Heart left ventricle (tissue), 16 donors: Measurements from ENCODE around the gene GPR137. TPM values are rescaled to one million over a fixed set of nuclear protein-coding genes. Genes with fewer than 3 reads are reported as not detected.

Source experiments
- ATAC-seq, 4 donors: fragments of 200-7000 bp; cut with Tn5 transposase; one replicate each; pipeline ENCODE4 v1.9.1; 2020 to 2022; ENCODE audit warnings: moderate library complexity in 4 of 4, mild to moderate bottlenecking in 3 of 4, moderate number of reproducible peaks in 1 of 4
- DNase-seq, 5 donors: peaks; one replicate each; pipeline ENCODE4 v3.0.0-alpha.2; 2020
- H3K27ac ChIP-seq, 12 donors: fragments of 200-600 bp; sonication (generic) in 4 of 12; one replicate each; pipeline versions ENCODE4 v1.5.0 to v1.8.0; 2016 to 2022; ENCODE audit warnings: mild to moderate bottlenecking in 2 of 12
- H3K27me3 ChIP-seq, 9 donors: fragments of 200-600 bp; sonication (generic) in 2 of 9; one replicate each; pipeline versions ENCODE4 v1.5.1 to v1.8.0; 2016 to 2022; ENCODE audit warnings: mild to moderate bottlenecking in 3 of 9
- H3K36me3 ChIP-seq, 9 donors: fragments of 200-600 bp; sonication (generic) in 2 of 9; one replicate each; pipeline versions ENCODE4 v1.5.0 to v1.8.0; 2018 to 2022; ENCODE audit warnings: mild to moderate bottlenecking in 2 of 9
- H3K4me1 ChIP-seq, 12 donors: fragments of 200-600 bp; sonication (generic) in 4 of 12; one replicate each; pipeline versions ENCODE4 v1.5.0 to v1.8.0; 2016 to 2022; ENCODE audit warnings: mild to moderate bottlenecking in 3 of 12
- H3K4me3 ChIP-seq, 12 donors: fragments of 200-600 bp; sonication (generic) in 4 of 12; one replicate each; pipeline versions ENCODE4 v1.5.0 to v1.8.0; 2017 to 2022; ENCODE audit warnings: mild to moderate bottlenecking in 9 of 12, moderate library complexity in 4 of 12
- H3K9me3 ChIP-seq, 12 donors: fragments of 200-600 bp; sonication (generic) in 4 of 12; one replicate each; pipeline versions ENCODE4 v1.5.0 to v1.8.0; 2016 to 2022; ENCODE audit warnings: mild to moderate bottlenecking in 1 of 12
- CTCF ChIP-seq, 12 donors: fragments of 200-600 bp; sonication (generic) in 4 of 12; IDR thresholded peaks; one replicate each; pipeline versions ENCODE4 v1.5.0 to v1.8.0; 2018 to 2022; ENCODE audit warnings: antibody characterized with exemption in 12 of 12, mild to moderate bottlenecking in 5 of 12
- POLR2A ChIP-seq, 2 donors: fragments of 450-650 bp; IDR thresholded peaks; one replicate each; pipeline ENCODE4 v1.6.1; 2017; ENCODE audit warnings: antibody characterized with exemption in 2 of 2, mild to moderate bottlenecking in 2 of 2, moderate library complexity in 2 of 2
- WGBS, 4 donors: extraction: QIAGEN DNeasy Blood & Tissue Kit in 2 of 4; methylation state at CpG; one replicate each; pipeline versions ENCODE4 v1.1.5 to v1.1.7; 2013 to 2018; 5-methylcytosine and 5-hydroxymethylcytosine counted together
- intact Hi-C, 10 donors: fragments of 100-400 bp; cut with DNase I; formaldehyde crosslinking; loops; one replicate each; pipeline versions ENCODE4 v1.11.1 to v1.14.2; 2022
- polyA plus RNA-seq, 2 donors: library from polyadenylated mRNA; stranded (reverse); fragments of 200-250 nt; gene quantifications; one replicate each; pipeline ENCODE4 v1.2.3, GENCODE V29; 2013
- total RNA-seq, 9 donors: library from RNA; depleted of rRNA in 2 of 9; stranded (reverse); fragments of >200 nt in 2 of 9; fragmentation: NEBNext Ultra II Directional in 3 of 9; extraction: Animal tissue kit (Norgen Biotek cat#: 25700) in 3 of 9; gene quantifications; one replicate each; pipeline versions ENCODE4 v1.1.0 to v1.2.4, GENCODE V29; 2016 to 2023
- donor health status: ischemic (EF 13 %, LVEDD 7.1; RV severe dilation, severe dysfunction).
- donor health status: healthy with polysubstance abuse.
- donor health status: DM: no; HTN: yes; CAD: no.
- donor health status: DM: no; HTN: no; CAD: no.
- donor health status: ischemic (EF 25% LVEDD 6.9; RV normal size, moderate dysfunction).
- donor health status: ischemic (EF 25% LVEDD 5.7; RV mildly dilated, moderate dysfunction).
- donor health status: healthy.
- donor health status: DM: yes; HTN: yes; CAD: no.
- donor health status: ischemic (EF 35%, LVEDD 5.7; RV mildly dilated, moderate dysfunction).
- donor health status: nonischemic (EF 11% LVEDD 7.7; RV severe dilation, severe dysfunction).
- donor health status: DM: yes; HTN: yes; CAD: no.
- donor health status: PGD.
- donor health status: ischemic (EF 29% LVEDD 5.4; RV normal size, mild dysfunction).
- donor health status: nonischemic (EF 23%, LVEDD 6.1; RV moderate dilation, normal function).

GPR137 gene
- total and polyA plus RNA-seq, 11 donors = 20.2 to 48.3 (median 26.2) TPM

GRCh38 chr11:64241241-64241490 lies 44.5 kb upstream of the GPR137 start:
- ATAC-seq = peak; percentile 84 to 93 (median 86)
- Histone ChIP-seq H3K4me3 (peak overlapping the region; percentile 37 to 99 (median 79)), H3K4me1 (peaks cover 0 to 62% (median 33%) of the 10 kb centered on the region in 12 donors), H3K9me3 (no peaks in the 10 kb centered on the region), H3K27ac (peak overlapping the region; percentile 95 to 100 (median 99)), H3K27me3 (no peaks in the 10 kb centered on the region), H3K36me3 (peaks cover 0 to 38% (median 28%) of the 10 kb centered on the region in 9 donors)
- intact Hi-C loops = loop anchor here in 3 of 10 donors (1.0 to 2.0 kb wide), 3 partner anchors 29 to 64 kb away; partner anchors contain the start of genes BAD (in 1 of the 3) and ESRRA (in 1 of the 3)
- TF ChIP-seq POLR2A (IDR thresholded peaks at IDR 0.05) = no peak
- DNase-seq = peak in 4 of 5 donors; percentile 99 to 100 (median 100)
- 0 to 3% (median 1%) methylated on average over 6 to 24 of the region's 24 CpGs for WGBS, 4 donors

DNA sequence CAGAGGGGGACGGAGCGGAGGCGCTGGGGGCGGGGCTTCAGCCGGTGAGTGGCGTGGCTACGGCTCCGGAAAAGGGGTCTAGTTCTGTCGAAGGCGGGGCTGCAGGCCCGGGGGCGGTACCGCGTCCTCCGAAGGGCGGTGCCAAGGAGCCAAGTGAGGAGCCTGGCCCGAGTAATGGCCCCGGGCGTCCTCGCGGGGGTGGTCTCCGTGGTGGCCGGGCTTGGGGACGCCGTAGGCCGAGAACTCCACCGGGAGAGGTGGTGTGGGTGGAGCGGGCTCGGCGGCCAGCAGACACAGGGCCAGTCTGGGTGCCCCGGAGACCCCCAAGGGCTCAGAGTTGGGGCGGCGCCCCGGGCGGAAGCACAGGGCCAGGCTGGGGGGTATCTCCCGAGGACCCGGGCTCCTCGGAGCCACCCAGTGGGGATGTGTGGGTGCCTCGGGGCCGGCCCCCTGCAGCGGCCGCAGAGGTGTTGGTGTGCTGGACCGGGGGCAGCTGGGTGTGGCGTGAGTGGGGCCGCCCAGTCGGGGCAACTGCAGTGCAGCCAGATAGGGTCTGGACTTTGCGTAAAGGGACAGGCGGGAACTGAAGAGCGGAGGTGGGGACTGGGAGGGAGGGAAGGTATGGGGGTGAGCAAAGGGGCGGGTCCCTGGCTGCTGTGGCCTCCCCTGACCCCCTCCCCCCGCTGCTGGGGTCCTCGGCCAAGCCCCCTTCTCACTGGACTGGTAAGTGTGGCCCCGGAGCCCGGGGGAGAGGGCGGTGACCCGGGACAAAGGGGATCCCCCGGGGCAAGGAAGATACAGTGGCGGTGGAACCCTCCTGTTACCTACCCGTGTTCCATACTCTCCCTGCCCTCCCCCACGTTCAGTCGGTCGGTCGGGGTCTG lies 43.9 kb upstream of the GPR137 start:
- Histone ChIP-seq H3K36me3 (peaks cover 0 to 36% (median 26%) of the 10 kb centered on the region in 9 donors), H3K4me3 (peak overlapping the region; percentile 65 to 99 (median 80)), H3K4me1 (peaks cover 0 to 62% (median 33%) of the 10 kb centered on the region in 12 donors), H3K27ac (peak overlapping the region; percentile 72 to 100 (median 99)), H3K9me3 (no peaks in the 10 kb centered on the region), H3K27me3 (no peaks in the 10 kb centered on the region)
- DNase-seq = peak in 4 of 5 donors; percentile 58 to 100 (median 68)
- 1% methylated on average over 20 to 63 of the region's 63 CpGs for WGBS, 4 donors
- ATAC-seq = peak in 3 of 4 donors; percentile 1 to 26 (median 17)
- intact Hi-C loops = loop anchor here in 3 of 10 donors (1.0 to 2.0 kb wide), 3 partner anchors 29 to 63 kb away; partner anchors contain the start of genes BAD (in 1 of the 3) and ESRRA (in 1 of the 3)
- TF ChIP-seq POLR2A (IDR thresholded peaks at IDR 0.05) (peak in 1 of 2 donors; percentile 86), CTCF (IDR thresholded peaks at IDR 0.05) (peak in 1 of 12 donors; percentile 26)

GRCh38 chr11:64243236-64243854 lies 42.3 kb upstream of the GPR137 start:
- Histone ChIP-seq H3K36me3 (peaks cover 0 to 23% (median 16%) of the 10 kb centered on the region in 9 donors), H3K9me3 (no peaks in the 10 kb centered on the region), H3K4me1 (peaks cover 0 to 64% (median 39%) of the 10 kb centered on the region in 12 donors), H3K4me3 (no peak overlapping the region), H3K27me3 (no peaks in the 10 kb centered on the region), H3K27ac (peak overlapping the region in 3 of 12 donors; percentile 99 to 100 (median 100))
- 85 to 91% (median 89%) methylated on average over 8 of the region's 8 CpGs for WGBS, 4 donors
- intact Hi-C loops = no loop called here
- ATAC-seq = no peak
- DNase-seq = no peak
- TF ChIP-seq CTCF (IDR thresholded peaks at IDR 0.05) = no peak
- TF ChIP-seq POLR2A (IDR thresholded peaks at IDR 0.05) = no peak

GRCh38 chr11:64244107-64244506 lies 41.5 kb upstream of the GPR137 start:
- H3K4me1 ChIP-seq = peaks cover 0 to 64% (median 39%) of the 10 kb centered on the region in 12 donors

More at GRCh38 chr11:64244107-64244506, 41.5 kb upstream of the GPR137 start:
- DNase-seq = no peak
- no peak for ATAC-seq
- no peaks in the 10 kb centered on the region for H3K9me3 ChIP-seq
- TF ChIP-seq POLR2A (IDR thresholded peaks at IDR 0.05) = no peak
- TF ChIP-seq CTCF (IDR thresholded peaks at IDR 0.05) = no peak
- H3K27me3 ChIP-seq = no peaks in the 10 kb centered on the region
- intact Hi-C loops = no loop called here
- peak overlapping the region in 1 of 12 donors; percentile 14 for H3K27ac ChIP-seq
- WGBS, 4 donors = 55 to 70% (median 69%) methylated on average over 4 to 5 of the region's 5 CpGs
- H3K4me3 ChIP-seq = no peak overlapping the region
- H3K36me3 ChIP-seq = peaks cover 0 to 16% (median 9%) of the 10 kb centered on the region in 9 donors
